SK-N-SH (cell line): Measurements from ENCODE around the gene MPP4. TPM values are rescaled to one million over a fixed set of nuclear protein-coding genes. Genes with fewer than 3 reads are reported as not detected.

Experiments
- CTCF ChIA-PET: fragments of 300-600, 350-600 bp; formaldehyde crosslinking; extraction: SDS; loops from one replicate; lab custom pipeline; 2021; lab: Yijun Ruan, JAX
- POLR2A ChIA-PET: fragments of 350-600 bp; sonication (Branson Sonifier 250); formaldehyde crosslinking; extraction: SDS; loops from one replicate; lab custom pipeline; 2020; ENCODE audit warnings: antibody characterized with exemption, inconsistent platforms; lab: Yijun Ruan, JAX
- DNase-seq: peaks from one replicate; pipeline ENCODE4 v3.0.0; 2012
- H2AFZ ChIP-seq: fragments of 200-600 bp; sonication (generic); 2 replicates; pipeline ENCODE4 v1.8.1; 2016; ENCODE audit warnings: antibody characterized with exemption, mild to moderate bottlenecking, low read depth
- H3F3A ChIP-seq: fragments of 200-600 bp; sonication (generic); replicated peaks from 2 replicates; pipeline ENCODE3; 2016; ENCODE audit warnings: antibody characterized with exemption, mild to moderate bottlenecking; ENCODE audit not compliant: insufficient read depth
- H3K27ac ChIP-seq, 2 experiments: fragments of 200-500 bp in 1 of 2; fragments of 200-600 bp in 1 of 2; sonication (Bioruptor generic) in 1 of 2; sonication (generic), shearing (Covaris generic) in 1 of 2; 2 replicates each; pipeline versions ENCODE4 v1.5.1 to v1.6.1; 2014 to 2016; ENCODE audit warnings: low read depth in 2 of 2, inconsistent platforms in 1 of 2, low read length in 1 of 2, mild to moderate bottlenecking in 1 of 2, mixed read lengths in 1 of 2
- H3K27me3 ChIP-seq: fragments of 200-600 bp; sonication (generic), shearing (Covaris generic); 2 replicates; pipeline ENCODE4 v1.6.1; 2016; ENCODE audit warnings: mixed run types; ENCODE audit not compliant: insufficient read depth
- H3K36me3 ChIP-seq, 2 experiments: fragments of 200-500 bp in 1 of 2; fragments of 200-600 bp in 1 of 2; sonication (Bioruptor generic) in 1 of 2; sonication (generic) in 1 of 2; replicated peaks in 1 of 2; 2 replicates each; pipeline versions ENCODE3 to v1.5.1; 2014 to 2016; ENCODE audit warnings: low read length in 1 of 2, mild to moderate bottlenecking in 1 of 2; ENCODE audit not compliant: insufficient read depth in 2 of 2, control insufficient read depth in 1 of 2
- H3K4me1 ChIP-seq, 2 experiments: fragments of 200-500 bp in 1 of 2; fragments of 200-600 bp in 1 of 2; sonication (Bioruptor generic) in 1 of 2; sonication (generic), shearing (Covaris generic) in 1 of 2; 2 replicates each; pipeline versions ENCODE4 v1.5.1 to v1.6.1; 2014 to 2016; ENCODE audit warnings: low read depth in 1 of 2, low read length in 1 of 2, mixed run types in 1 of 2; ENCODE audit not compliant: insufficient read depth in 2 of 2, control insufficient read depth in 1 of 2
- H3K4me2 ChIP-seq: fragments of 200-600 bp; sonication (generic), shearing (Covaris generic); 2 replicates; pipeline ENCODE4 v1.6.1; 2017; ENCODE audit warnings: mixed run types
- H3K4me3 ChIP-seq, 2 experiments: fragments of 200-500 bp in 1 of 2; fragments of 200-600 bp in 1 of 2; sonication (Bioruptor generic) in 1 of 2; sonication (generic), shearing (Covaris generic) in 1 of 2; 2 replicates each; pipeline versions ENCODE4 v1.5.1 to v1.8.1; 2014 to 2016; ENCODE audit warnings: low read depth in 2 of 2, inconsistent platforms in 1 of 2, low read length in 1 of 2, mild to moderate bottlenecking in 1 of 2, mixed read lengths in 1 of 2, moderate library complexity in 1 of 2
- H3K79me2 ChIP-seq: fragments of 200-600 bp; sonication (generic); 2 replicates; pipeline ENCODE4 v1.8.1; 2017; ENCODE audit warnings: mild to moderate bottlenecking; ENCODE audit not compliant: insufficient read depth
- H3K9ac ChIP-seq: fragments of 200-600 bp; sonication (generic); 2 replicates; pipeline ENCODE4 v1.6.1; 2017; ENCODE audit warnings: mixed run types
- H3K9me2 ChIP-seq: fragments of 200-600 bp; sonication (generic); 2 replicates; pipeline ENCODE4 v1.6.1; 2017; ENCODE audit warnings: mixed run types
- H3K9me3 ChIP-seq: fragments of 200-600 bp; sonication (generic); 2 replicates; pipeline ENCODE4 v1.6.1; 2017; ENCODE audit warnings: mixed run types, mild to moderate bottlenecking, moderate library complexity
- H4K20me1 ChIP-seq: fragments of 200-600 bp; sonication (generic); 2 replicates; pipeline ENCODE4 v1.6.1; 2017; ENCODE audit warnings: mild to moderate bottlenecking, mixed run types; ENCODE audit not compliant: insufficient read depth
- ELF1 ChIP-seq: IDR thresholded peaks from 2 replicates; pipeline ENCODE4 v1.4.0; 2012
- EP300 ChIP-seq, 2 experiments: IDR thresholded peaks; 2 replicates each; pipeline versions ENCODE4 v1.4.0 to v1.6.1; 2012; ENCODE audit warnings: borderline replicate concordance in 1 of 2, low read depth in 1 of 2, low read length in 1 of 2
- FOSL2 ChIP-seq: IDR thresholded peaks from 2 replicates; pipeline ENCODE4 v1.4.0; 2012; ENCODE audit warnings: low read depth, mild to moderate bottlenecking, moderate library complexity, borderline replicate concordance
- FOXM1 ChIP-seq: IDR thresholded peaks from 2 replicates; pipeline ENCODE4 v1.4.0; 2012; ENCODE audit warnings: low read depth, mild to moderate bottlenecking
- GABPA ChIP-seq: IDR thresholded peaks from 2 replicates; pipeline ENCODE4 v1.4.0; 2012; ENCODE audit warnings: low read depth, mild to moderate bottlenecking
- MAX ChIP-seq: IDR thresholded peaks from 2 replicates; pipeline ENCODE4 v1.4.0; 2012; ENCODE audit warnings: low read depth
- MEF2A ChIP-seq: IDR thresholded peaks from 2 replicates; pipeline ENCODE4 v1.4.0; 2012; ENCODE audit warnings: low read depth, borderline replicate concordance
- NFIC ChIP-seq: IDR thresholded peaks from 2 replicates; pipeline ENCODE4 v1.4.0; 2012; ENCODE audit warnings: borderline replicate concordance
- PBX3 ChIP-seq: IDR thresholded peaks from 2 replicates; pipeline ENCODE4; 2012
- RCOR1 ChIP-seq: fragments of 150-350 bp; IDR thresholded peaks from 2 replicates; pipeline ENCODE4 v1.6.1; 2017; ENCODE audit warnings: antibody characterized with exemption, low read length
- REST ChIP-seq: IDR thresholded peaks from 2 replicates; pipeline ENCODE4 v1.6.1; 2012; ENCODE audit warnings: mild to moderate bottlenecking, low read depth, low read length, moderate library complexity
- TCF12 ChIP-seq: IDR thresholded peaks from 2 replicates; pipeline ENCODE4 v1.4.0; 2012
- TEAD4 ChIP-seq: IDR thresholded peaks from 2 replicates; pipeline ENCODE4 v1.4.0; 2012; ENCODE audit warnings: mild to moderate bottlenecking, borderline replicate concordance; ENCODE audit not compliant: insufficient read depth
- WGBS: methylation state at CpG from one replicate; pipeline ENCODE4 v1.1.6; 2017; ENCODE audit warnings: low lambda C conversion rate; 5-methylcytosine and 5-hydroxymethylcytosine counted together
- polyA plus RNA-seq, 3 experiments: library from polyadenylated mRNA; depleted of rRNA; stranded (reverse); fragments of >200 nt; gene quantifications; 2 replicates each; pipeline ENCODE4 v1.2.3, GENCODE V29; 2012
- TF ChIP-seq, protein P1 (sequence below): fragments of 150-350 bp; IDR thresholded peaks from 2 replicates; pipeline ENCODE4 v1.6.1; 2016; ENCODE audit warnings: mild to moderate bottlenecking, low read depth, low read length

Gene MPP4
- polyA plus RNA-seq, 1 of the 3 experiments (the other 2 are of a cell fraction), result 24.4 TPM

DNA sequence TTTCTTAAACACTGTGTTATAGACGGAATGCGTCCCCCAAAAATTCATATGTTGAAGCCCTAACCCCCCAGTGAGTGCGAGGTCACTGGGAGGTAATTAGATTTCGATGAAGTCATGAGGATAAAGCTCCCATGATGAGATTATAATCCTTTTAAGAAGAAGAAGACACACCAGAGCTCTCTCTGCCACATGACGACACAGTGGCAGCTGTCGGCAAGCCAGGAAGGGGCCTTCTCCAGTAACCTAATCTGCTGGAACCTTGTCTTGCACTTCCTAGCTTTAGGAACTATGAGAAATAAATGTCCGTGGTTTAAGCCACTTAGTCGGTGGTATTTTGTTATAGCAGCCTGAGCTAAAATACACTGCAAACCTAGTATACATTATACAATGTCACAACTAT is 67.4 kb downstream of the MPP4 start:
- Histone ChIP-seq H3K36me3 (peaks cover 92% of the 10 kb centered on the region in 2 experiments), H3K9me3 (no peaks in the 10 kb centered on the region), H3F3A (no peaks in the 10 kb centered on the region), H2AFZ (no peak overlapping the region), H3K4me1 (peaks cover 0 to 10% of the 10 kb centered on the region in 2 experiments; a peak in 2 of 4 replicates), H4K20me1 (no peaks in the 10 kb centered on the region), H3K9me2 (no peaks in the 10 kb centered on the region), H3K27me3 (no peaks in the 10 kb centered on the region), H3K9ac (no peak overlapping the region), H3K4me3 (no peak overlapping the region), H3K27ac (no peak overlapping the region), H3K4me2 (no peak overlapping the region), H3K79me2 (no peaks in the 10 kb centered on the region)
- ChIA-PET CTCF (no interaction called here), POLR2A (no interaction called here)
- DNase-seq, result no peak
- TF ChIP-seq NFIC (no peak), PBX3 (no peak), TCF12 (no peak), MEF2A (no peak), TEAD4 (no peak), FOSL2 (no peak), ELF1 (no peak), GABPA (no peak)
- TF ChIP-seq, protein P1, sequence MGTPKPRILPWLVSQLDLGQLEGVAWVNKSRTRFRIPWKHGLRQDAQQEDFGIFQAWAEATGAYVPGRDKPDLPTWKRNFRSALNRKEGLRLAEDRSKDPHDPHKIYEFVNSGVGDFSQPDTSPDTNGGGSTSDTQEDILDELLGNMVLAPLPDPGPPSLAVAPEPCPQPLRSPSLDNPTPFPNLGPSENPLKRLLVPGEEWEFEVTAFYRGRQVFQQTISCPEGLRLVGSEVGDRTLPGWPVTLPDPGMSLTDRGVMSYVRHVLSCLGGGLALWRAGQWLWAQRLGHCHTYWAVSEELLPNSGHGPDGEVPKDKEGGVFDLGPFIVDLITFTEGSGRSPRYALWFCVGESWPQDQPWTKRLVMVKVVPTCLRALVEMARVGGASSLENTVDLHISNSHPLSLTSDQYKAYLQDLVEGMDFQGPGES, result no peak
- WGBS, result 84% methylated on average over 8 of the region's 8 CpGs

- H4K20me1 ChIP-seq, result no peaks in the 10 kb centered on the region
- TF ChIP-seq RCOR1 (no peak), EP300 (IDR thresholded peaks at IDR 0.05; ENCODE audit: borderline replicate concordance in 1 of 2, low read depth in 1 of 2, low read length in 1 of 2) (no peak), MAX (no peak), FOXM1 (no peak), REST (no peak), FOSL2 (no peak), ELF1 (no peak)
- TF ChIP-seq, protein P1, result no peak
- H3K36me3 ChIP-seq, result peaks cover 92 to 93% of the 10 kb centered on the region in 2 experiments
- H3K4me2 ChIP-seq, result no peak overlapping the region
- no peak overlapping the region for H2AFZ ChIP-seq
- ChIA-PET CTCF (no interaction called here), POLR2A (no interaction called here)
- DNase-seq, result no peak
- no peaks in the 10 kb centered on the region for H3K27me3 ChIP-seq
- no peak overlapping the region for H3K27ac ChIP-seq
- H3K9me2 ChIP-seq, result no peaks in the 10 kb centered on the region
- peaks cover 0 to 10% of the 10 kb centered on the region in 2 experiments; a peak in 2 of 4 replicates for H3K4me1 ChIP-seq
- WGBS, result 85% methylated on average over 2 of the region's 2 CpGs
- H3F3A ChIP-seq, result no peaks in the 10 kb centered on the region
- no peaks in the 10 kb centered on the region for H3K9me3 ChIP-seq
- no peak overlapping the region for H3K9ac ChIP-seq
- H3K79me2 ChIP-seq, result no peaks in the 10 kb centered on the region
- H3K4me3 ChIP-seq, result no peak overlapping the region
Observed at GRCh38 chr2:201630577-201630976, 67.9 kb downstream of the MPP4 start.
